ENCODE measurements around the gene BCL2L11. TPM values are rescaled to one million over a fixed set of nuclear protein-coding genes. Genes with fewer than 3 reads are reported as not detected.

BCL2L11 gene
- total RNA-seq, 1 donor from 2014 or later: 11.4 TPM

- Mint-ChIP-seq H3K9me3 (ENCODE audit: low read depth) (no peaks in the 10 kb centered on the region), H3K36me3 (ENCODE audit: low read depth) (peaks cover 7% of the 10 kb centered on the region), H3K27ac (ENCODE audit: unreplicated experiment) (no peak overlapping the region), H3K27me3 (ENCODE audit: low read depth) (no peaks in the 10 kb centered on the region), H3K4me3 (ENCODE audit: unreplicated experiment) (no peak overlapping the region), H3K4me1 (ENCODE audit: low read depth) (peaks cover 18% of the 10 kb centered on the region)
- TF ChIP-seq CTCF (IDR thresholded peaks at IDR 0.05): no peak
- no peak for DNase-seq (ENCODE audit: low spot score)
Observed at GRCh38 chr2:111202266-111203040, 81.7 kb downstream of the BCL2L11 start.

- no peak for TF ChIP-seq CTCF (IDR thresholded peaks at IDR 0.05)
- Mint-ChIP-seq H3K4me1 (ENCODE audit: low read depth) (peaks cover 28% of the 10 kb centered on the region), H3K36me3 (ENCODE audit: low read depth) (peaks cover 10% of the 10 kb centered on the region), H3K4me3 (ENCODE audit: unreplicated experiment) (no peak overlapping the region), H3K27ac (ENCODE audit: unreplicated experiment) (no peak overlapping the region), H3K9me3 (ENCODE audit: low read depth) (no peaks in the 10 kb centered on the region), H3K27me3 (ENCODE audit: low read depth) (no peaks in the 10 kb centered on the region)
- no peak for DNase-seq (ENCODE audit: low spot score)
Observed at GRCh38 chr2:111204706-111205105, 84.0 kb downstream of the BCL2L11 start.

GRCh38 chr2:111205774-111206173 lies 85.1 kb downstream of the BCL2L11 start:
- Mint-ChIP-seq H3K27ac (ENCODE audit: unreplicated experiment) (no peak overlapping the region), H3K4me1 (ENCODE audit: low read depth) (peaks cover 26% of the 10 kb centered on the region), H3K27me3 (ENCODE audit: low read depth) (no peaks in the 10 kb centered on the region), H3K9me3 (ENCODE audit: low read depth) (no peaks in the 10 kb centered on the region), H3K36me3 (ENCODE audit: low read depth) (peaks cover 11% of the 10 kb centered on the region), H3K4me3 (ENCODE audit: unreplicated experiment) (no peak overlapping the region)
- no peak for DNase-seq (ENCODE audit: low spot score)
- no peak for TF ChIP-seq CTCF (IDR thresholded peaks at IDR 0.05)

GRCh38 chr2:111207851-111208250 lies 87.1 kb downstream of the BCL2L11 start:
- DNase-seq (ENCODE audit: low spot score): no peak
- peaks cover 23% of the 10 kb centered on the region for H3K4me1 Mint-ChIP-seq (ENCODE audit: low read depth)
- H3K27me3 Mint-ChIP-seq (ENCODE audit: low read depth): no peaks in the 10 kb centered on the region
- peaks cover 5% of the 10 kb centered on the region for H3K9me3 Mint-ChIP-seq (ENCODE audit: low read depth)
- no peak overlapping the region for H3K27ac Mint-ChIP-seq (ENCODE audit: unreplicated experiment)
- H3K36me3 Mint-ChIP-seq (ENCODE audit: low read depth): peaks cover 13% of the 10 kb centered on the region
- no peak for TF ChIP-seq CTCF (IDR thresholded peaks at IDR 0.05)
- H3K4me3 Mint-ChIP-seq (ENCODE audit: unreplicated experiment): no peak overlapping the region

- DNase-seq (ENCODE audit: low spot score): no peak
- Mint-ChIP-seq H3K36me3 (ENCODE audit: low read depth) (peaks cover 14% of the 10 kb centered on the region), H3K4me1 (ENCODE audit: low read depth) (peaks cover 21% of the 10 kb centered on the region), H3K9me3 (ENCODE audit: low read depth) (peaks cover 10% of the 10 kb centered on the region), H3K27me3 (ENCODE audit: low read depth) (no peaks in the 10 kb centered on the region), H3K27ac (ENCODE audit: unreplicated experiment) (peak overlapping the region; percentile 8), H3K4me3 (ENCODE audit: unreplicated experiment) (no peak overlapping the region)
- TF ChIP-seq CTCF (IDR thresholded peaks at IDR 0.05): no peak
Observed at GRCh38 chr2:111208639-111209038, 87.9 kb downstream of the BCL2L11 start.

Data from chondrocyte (in vitro differentiated cells).